NB4 (cell line): ENCODE measurements around the gene C20orf173.

Experiments used
- MYC ChIP-seq: IDR thresholded peaks from 2 replicates; pipeline ENCODE4 v1.6.1; 2011; ENCODE audit warnings: low read depth, low read length
- TF ChIP-seq, protein P1 (sequence below): IDR thresholded peaks from one replicate; pipeline ENCODE4 v1.5.1; 2012; ENCODE audit warnings: low read depth, low read length

DNA sequence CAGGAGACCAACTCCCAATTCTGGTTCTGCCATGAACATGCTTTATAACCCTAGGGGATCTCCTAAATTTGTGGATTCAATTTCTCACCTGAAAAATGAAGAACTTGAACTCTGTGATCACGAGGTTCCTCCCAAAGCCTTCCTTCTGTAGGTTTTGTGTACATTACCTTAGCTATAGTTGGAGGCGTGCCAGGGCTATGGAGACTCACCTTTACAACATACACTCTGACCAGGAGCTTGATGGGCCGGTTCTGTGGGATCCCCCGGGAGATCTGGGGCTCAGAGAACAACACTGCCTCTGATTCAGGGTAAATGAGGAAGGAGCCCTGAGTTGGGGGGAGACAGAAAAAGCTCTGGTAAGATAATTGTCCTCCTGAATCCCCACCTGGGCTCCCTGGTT lies 46.5 kb upstream of the C20orf173 start:
- no peak for TF ChIP-seq MYC
- TF ChIP-seq, protein P1, sequence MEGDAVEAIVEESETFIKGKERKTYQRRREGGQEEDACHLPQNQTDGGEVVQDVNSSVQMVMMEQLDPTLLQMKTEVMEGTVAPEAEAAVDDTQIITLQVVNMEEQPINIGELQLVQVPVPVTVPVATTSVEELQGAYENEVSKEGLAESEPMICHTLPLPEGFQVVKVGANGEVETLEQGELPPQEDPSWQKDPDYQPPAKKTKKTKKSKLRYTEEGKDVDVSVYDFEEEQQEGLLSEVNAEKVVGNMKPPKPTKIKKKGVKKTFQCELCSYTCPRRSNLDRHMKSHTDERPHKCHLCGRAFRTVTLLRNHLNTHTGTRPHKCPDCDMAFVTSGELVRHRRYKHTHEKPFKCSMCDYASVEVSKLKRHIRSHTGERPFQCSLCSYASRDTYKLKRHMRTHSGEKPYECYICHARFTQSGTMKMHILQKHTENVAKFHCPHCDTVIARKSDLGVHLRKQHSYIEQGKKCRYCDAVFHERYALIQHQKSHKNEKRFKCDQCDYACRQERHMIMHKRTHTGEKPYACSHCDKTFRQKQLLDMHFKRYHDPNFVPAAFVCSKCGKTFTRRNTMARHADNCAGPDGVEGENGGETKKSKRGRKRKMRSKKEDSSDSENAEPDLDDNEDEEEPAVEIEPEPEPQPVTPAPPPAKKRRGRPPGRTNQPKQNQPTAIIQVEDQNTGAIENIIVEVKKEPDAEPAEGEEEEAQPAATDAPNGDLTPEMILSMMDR = no peak
